HG03139 (cell line): ENCODE data around the gene CHMP1B.
"Not testable (repeated sequence)": the region's sequence is repeated elsewhere in the genome, so short reads cannot be mapped to it uniquely, and the experiment has no call there.

Experiments
- ATAC-seq: cut with Tn5 transposase; IDR thresholded peaks from one replicate; pipeline ENCODE4 v1.9.1; 2021; ENCODE audit not compliant: unreplicated experiment

Gene CHMP1B

DNA sequence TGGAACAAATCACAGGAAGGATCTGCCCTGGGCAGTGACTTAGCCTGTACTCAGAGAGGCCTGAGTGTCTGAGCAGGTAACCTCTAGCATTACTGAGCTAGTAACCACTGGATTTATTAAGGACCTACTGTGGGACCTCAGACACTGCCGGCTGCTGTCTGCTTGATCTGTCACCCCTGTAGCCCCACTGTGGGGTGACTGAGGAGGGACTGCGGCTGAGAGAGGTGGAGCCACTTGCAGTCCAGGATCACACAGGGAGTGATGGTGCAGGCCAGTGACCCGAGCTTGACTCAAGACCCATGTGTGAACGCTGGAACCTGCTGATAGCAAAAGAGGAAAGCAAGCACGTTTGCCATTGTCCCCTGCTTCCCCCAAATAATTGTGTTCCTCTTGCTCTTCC lies 15.6 kb downstream of the CHMP1B start:
- ATAC-seq = no peak

DNA sequence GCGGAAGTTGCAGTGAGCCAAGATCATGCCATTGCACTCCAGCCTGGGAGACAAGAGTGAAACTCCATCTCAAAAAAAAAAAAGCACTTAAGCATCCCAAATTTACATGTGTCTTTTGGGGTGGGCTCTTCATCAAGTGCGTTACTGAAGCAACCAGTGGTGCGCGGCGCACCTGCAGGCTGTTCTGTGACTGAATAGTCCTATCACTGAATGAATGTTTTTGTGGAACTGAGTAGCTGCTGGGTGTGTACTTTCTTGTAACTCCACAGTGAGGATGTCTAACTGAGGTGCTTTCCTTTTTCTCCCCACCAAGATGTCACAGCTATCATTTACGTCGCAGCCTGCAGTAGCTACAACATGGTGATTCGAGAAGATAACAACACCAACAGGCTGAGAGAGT lies 17.0 kb downstream of the CHMP1B start:
- ATAC-seq = no peak

DNA sequence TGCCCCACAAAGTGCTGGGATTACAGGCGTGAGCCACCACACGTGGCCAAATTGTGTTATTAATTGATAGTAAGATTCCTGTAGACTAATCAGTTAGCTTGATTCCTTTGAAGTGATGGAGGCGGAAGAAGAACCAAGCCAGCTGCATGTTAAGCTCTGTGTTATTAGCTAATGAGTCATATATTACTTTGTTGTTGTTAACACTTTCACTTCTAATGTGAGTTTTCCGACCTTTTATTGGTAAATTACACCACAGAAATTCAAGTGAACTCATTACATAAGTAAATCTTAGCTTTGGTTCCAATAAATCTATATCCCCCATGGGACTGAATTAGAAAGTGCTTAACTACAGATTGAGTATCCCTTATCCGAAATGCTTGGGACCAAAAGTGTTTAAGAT lies 20.3 kb downstream of the CHMP1B start:
- no peak for ATAC-seq

DNA sequence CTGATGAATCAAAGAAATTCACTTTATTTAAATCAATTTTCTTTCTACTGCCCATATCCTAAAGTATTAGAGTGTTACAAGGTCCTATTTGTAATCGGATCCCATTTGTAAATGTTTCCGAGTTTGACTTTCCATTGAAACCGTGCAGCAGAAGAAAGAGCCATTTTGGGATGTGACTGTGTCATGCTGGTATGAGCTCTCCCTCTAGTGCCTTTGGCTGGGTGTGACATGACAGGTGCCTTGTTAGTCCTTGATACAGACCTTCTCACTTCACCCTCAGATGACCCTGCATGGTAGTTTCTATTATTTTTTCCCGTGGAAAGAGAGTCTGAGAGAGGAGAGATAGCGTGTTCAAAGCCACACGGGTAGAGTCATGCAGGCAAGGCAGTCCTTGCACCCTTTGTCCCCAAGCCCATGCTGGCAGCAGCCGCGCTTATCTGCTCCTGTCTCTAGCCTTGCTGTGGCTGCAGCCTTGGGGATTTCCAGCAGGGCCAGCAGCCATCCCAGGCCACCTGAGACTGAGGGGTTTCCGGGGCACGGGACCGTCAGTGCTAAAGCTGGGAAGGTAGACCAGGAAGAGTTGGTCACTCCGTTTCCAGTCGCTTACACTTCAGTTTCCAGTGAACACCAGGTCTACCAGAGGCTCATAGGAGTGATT lies 21.4 kb downstream of the CHMP1B start:
- no peak for ATAC-seq

DNA sequence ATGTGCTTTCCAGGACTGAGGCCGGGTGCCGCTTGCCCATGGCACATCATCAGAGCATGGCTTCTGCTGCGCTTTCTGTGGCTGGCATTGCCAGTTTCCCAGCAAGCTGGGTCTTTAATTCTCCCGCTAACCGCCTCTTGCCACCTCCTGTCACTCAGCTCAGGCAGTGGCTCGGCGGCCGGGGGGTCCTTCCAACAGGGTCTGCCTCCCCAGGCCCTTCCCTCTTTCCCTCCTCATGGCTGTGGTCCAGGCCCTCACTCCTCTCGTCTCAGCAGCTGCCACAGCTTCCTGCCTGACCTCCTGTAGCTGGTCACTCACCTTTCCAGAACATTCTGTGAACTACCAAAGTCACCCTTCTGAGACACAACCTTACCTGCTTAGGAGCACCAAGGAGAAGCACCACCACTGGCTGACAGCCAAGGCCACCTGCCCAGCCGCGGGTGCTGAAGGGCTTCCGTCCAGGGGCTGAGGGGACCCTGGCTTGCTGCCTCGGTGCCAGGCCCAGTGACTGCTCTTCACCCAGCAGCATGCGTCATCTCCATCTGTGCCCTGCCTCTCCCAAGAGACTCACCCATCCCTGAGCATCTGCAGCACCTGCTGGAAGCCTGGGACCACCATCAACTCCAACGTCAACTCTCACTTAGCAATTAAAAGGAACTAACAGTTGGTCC lies 22.6 kb downstream of the CHMP1B start:
- no peak for ATAC-seq

DNA sequence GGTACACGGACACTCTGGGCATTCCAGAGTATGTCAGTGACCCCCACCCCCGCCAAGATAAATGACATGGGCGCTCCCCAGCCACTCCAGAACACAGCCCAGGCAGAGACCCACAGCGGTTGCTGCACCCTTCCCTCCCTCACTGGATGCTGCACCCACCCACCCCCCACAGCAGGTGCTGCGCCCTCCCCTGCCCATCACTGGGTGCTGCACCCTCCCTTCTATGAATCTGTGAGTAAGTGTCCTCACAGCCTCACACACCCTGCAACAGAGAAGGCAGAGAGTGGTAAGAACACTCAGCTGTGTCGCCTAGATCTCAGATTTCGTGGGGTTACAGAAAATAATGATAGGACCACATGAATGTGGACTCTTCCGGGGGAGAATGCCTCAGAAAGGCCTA lies 23.5 kb downstream of the CHMP1B start:
- no peak for ATAC-seq

DNA sequence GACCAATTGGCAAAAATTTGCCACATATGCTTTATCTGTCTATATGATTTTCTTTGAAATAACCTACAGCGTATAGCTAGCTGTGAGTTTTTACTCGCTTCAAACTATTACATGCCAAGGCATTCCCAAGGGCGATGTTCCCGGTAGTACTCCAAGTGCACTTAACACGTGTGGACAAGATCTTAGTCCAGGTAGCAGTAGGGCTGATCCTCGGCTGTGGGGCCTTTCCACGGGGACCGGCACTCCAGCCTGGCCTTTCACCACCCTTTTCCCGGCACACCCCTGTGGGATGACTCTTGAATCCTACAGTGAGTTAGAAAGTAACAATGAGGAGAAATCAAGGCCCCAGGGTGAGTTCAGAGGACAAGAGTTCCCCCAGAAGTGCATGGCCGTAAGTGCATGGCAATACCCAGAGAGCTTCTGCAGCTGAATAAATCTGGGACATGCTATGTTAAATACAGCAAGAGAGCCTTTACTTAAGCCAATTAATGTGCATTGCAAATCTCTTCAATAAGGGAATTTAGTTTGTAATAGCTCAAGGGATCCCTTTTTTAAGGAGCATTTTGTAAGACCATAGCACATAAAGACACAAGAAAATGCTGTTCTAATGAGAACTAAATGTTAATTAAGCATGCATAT lies 26.4 kb downstream of the CHMP1B start:
- no peak for ATAC-seq

DNA sequence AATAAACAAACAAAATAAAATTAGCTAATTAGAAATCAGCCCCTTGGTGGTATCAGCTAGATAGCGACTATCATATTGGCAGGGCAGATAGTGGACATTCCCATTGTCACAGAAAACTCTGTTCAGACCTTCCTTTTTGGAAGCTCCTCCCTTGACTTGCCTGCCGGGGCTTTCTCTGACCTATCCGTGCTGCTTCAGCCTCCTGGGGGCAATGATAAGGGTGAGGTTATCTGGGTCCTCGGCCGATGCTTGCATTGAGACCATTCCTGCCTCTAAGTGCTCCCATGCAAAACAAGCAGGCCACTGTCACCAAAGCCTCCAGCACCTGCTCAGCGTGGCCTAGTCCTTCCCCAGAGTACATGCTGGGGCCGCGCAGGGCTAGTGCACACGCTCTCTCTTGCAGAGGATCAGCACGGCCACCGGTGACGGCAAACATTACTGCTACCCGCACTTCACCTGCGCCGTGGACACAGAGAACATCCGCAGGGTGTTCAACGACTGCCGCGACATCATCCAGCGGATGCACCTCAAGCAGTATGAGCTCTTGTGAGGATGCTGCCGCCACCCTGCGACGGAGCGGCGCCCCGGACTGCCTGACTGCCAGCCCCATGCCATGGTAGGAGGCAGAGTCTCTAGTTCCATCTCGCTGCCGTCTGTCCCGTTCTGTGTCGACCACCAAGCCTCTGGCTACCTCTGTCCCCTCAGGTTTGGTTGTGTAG lies 29.5 kb downstream of the CHMP1B start:
- no peak for ATAC-seq

DNA sequence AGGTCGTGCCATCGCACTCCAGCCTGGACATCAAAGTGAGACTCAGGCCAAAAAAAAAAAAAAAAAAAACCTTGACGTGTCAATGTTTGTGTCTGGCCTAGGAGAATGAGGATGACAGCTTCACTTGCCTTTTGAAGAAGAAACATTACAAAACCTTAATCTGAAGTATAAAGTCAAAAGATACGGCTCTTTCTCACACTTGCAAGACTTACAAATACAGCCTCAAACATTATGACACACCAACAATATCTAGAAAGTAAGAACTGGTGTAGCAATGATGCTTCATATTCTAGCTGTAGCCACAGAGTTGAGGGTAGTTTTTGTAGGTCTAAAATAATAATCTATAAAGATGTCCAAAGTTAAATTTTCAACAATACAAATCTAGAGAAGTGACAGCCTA lies 31.4 kb downstream of the CHMP1B start:
- ATAC-seq = no peak

DNA sequence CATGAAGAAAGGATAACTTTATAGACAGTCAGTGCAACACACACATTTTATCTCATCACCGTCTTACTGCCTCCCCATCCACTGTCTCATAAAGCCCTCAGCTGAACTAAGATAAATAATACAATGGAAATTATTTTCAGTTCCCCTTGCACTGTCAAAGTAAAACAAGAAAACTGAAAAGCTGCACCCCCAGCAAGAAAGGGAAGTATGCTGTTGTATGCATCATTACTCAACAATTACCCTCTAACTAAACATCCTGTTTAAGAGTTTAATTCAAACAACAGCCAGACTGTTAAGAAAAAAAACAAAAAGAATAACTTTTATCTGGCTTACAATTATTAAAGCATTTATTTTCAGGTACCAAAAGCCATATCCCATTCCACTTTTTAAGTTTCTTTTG lies 31.9 kb downstream of the CHMP1B start:
- ATAC-seq = peak; percentile 64

DNA sequence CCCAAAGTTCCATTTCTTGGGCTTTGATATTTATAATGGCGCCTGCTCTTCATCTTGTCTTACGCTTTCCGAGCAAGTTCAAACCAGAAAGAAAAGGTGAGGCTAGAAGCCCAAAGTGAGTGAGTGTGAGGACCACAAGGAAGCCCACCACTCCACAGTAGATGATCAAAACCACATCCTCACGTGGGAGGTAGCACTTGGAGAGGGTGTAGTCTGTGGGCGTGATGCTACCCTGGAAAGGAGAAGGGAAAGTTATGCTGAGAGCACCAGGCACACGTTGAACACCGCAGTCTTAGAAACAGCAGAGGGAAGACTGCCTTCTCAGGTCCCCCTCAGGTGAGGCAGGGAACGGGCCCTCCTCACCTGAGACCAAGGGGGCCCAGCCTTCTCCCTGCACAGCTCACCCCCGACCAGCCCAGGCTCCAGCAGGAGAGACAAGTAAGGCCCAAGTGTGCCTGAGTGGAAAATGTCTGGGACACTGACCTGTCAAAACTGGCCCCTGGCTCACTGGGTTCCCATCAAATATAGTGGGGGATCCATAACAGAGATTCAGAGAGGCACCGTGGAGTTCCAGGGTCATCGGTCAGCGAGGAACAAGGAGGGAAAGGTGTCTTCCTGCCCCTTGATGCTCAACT lies 33.3 kb downstream of the CHMP1B start:
- no peak for ATAC-seq

DNA sequence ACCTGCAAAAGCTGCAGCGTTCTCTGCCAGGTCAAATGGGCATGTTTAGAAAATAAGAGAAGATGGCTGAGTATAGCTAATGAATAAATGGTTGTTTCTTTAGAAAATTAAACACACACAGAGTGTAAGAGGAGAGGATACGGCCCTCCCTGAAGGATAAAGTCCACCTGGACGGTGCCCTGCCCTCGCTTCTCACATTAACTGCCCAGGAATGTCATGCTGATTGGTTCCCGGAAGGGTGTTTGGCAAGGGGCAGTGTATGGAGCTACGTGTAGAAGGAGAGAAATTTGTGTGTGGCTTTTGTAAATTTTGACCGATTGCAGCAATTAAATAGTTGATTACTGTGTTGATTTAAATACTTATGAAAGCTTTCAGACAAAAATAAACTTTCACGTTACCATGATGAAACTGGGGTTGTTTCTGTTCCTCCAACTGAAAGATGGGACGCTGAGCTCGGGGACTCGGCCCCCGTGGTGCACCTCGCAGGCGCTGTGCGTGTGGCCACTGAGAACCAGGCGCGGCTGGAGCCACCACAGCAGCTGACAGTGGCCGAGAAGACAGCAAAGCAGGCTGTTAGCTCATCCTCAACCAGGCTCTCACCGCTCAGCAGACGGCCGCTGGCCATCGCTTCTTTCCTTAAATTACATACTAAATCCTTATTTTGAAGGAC lies 34.2 kb downstream of the CHMP1B start:
- ATAC-seq = no peak

DNA sequence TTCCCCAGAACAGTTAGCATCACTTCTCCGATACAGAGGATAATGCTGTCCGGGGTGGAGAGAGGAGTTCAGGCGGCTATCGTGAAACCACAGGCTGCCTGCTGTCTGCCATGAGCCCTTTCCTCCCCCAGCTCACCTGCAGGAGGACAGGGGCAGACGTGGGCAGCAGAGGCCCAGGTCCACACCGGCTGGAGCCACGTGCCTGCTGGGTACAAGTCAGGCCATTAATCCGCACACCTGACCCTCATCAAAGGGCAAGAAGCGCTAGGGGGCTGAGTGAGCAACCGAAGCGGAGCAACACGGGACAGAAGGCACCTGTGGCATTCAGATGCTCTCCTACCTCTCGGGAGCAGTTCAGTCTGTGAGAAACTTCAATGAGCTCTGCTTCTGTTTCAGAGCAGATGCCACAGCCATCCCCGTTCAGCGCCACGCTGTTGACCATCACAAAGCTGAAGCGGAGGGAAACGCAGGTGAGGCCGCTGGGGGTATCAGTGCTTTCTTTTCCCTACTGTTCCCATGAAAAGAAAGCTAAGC lies 35.4 kb downstream of the CHMP1B start:
- ATAC-seq = no peak

DNA sequence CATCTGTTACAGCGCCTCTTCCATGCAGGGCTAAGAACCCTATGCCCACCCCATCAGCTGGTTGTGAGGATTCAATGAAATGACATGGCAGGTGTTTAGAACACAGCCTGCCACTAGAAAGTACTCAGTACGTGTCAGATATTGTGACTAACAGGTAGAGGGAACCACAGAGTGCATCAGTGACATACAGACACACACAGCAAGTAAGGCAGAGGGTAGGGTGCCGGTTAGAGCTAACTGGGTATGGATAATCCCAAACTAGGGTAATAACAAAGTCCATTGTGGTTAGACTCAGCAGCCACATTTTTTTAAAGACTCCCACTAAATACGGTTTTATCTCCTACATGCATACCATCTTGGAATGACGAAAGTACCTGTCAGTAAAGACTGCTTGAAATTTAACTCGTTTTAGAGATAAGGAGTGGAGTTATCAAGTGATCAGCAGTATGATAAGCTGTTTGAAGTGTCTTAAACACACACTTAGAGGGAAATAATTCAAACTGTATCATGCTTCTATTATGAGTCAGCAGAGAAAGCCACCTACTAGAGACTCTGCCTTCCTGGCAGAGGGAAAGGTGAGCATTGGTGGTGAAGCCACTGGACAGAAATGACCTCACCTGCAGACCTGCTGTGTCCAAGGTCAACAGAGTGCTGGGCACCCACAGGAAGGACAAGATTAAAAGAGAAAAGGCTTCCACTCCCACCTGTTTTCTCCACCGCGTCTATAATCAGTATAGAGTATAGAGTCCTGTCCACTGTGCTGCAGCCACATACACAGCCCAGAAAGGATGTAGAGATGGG lies 36.3 kb downstream of the CHMP1B start:
- ATAC-seq = no peak

DNA sequence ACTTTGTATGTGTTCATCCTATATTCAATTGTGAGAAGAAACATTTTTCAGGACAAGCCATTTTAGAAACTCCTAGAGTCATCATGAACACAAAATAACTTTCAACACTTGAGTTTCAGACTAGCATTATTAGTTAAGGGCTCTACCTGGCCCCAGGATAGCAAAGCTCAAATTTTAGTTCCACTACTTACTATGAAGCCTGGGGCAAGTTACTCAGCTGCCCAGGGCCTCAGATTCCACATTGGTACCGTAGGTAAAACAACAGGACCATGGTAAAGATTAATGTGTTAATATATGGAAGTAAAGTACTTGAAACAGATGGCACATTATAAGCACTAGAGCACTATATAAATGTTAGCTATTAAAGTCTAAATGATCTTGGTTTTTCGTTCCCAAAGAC lies 37.5 kb downstream of the CHMP1B start:
- no peak for ATAC-seq

DNA sequence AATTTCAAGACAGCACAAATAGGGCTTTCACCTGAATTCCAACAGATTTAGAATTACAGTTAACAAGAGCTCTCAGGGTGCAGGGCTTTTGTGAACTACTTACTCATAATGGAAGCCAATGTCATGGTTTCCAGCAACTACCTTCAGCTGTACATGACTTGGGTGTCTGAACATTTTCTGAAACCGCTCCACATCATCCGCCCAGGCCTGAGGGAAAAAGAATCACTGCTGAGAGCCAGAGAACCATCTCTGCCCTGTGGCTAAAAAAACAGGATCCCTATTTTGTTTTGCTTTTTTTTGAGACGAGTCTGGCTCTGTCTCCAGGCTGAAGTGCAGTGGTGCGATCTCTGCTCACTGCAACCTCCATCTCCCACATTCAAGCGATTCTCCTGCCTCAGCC lies 38.1 kb downstream of the CHMP1B start:
- ATAC-seq = no peak

DNA sequence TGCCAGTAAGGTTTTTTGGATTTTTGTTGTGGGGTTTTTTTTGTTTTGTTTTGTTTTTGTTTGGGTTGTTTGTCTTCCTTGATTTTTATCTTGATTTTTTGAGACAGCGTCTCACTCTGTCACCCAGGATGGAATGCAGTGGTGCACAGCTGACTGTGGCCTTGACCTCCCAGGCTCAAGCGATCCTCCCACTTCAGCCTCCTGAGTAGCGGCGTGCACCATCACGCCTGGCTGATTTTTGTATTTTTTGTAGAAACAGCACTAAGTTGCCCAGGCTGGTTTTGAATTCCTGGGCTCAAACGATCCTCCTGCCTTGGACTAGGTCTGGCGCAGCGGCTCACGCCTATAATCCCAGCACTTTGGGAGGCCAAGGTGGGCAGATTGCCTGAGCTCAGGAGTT lies 40.5 kb downstream of the CHMP1B start:
- no peak for ATAC-seq

DNA sequence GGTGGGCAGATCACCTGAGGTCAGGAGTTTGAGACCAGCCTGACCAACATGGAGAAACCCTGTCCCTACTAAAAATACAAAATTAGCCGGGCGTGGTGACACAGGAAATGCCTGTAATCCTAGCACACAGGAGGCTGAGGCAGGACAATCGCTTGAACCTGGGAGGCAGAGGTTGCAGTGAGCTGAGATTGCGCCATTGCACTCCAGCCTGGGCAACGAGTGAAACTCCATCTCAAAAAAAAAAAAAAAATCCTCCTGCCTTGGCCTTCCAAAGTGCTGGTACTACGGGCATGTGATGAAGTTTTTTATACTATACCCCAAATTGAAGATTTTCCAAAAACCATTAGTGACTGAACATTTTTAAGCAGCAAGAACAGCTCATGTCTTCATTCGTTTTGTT lies 41.2 kb downstream of the CHMP1B start:
- ATAC-seq = not testable (repeated sequence)

DNA sequence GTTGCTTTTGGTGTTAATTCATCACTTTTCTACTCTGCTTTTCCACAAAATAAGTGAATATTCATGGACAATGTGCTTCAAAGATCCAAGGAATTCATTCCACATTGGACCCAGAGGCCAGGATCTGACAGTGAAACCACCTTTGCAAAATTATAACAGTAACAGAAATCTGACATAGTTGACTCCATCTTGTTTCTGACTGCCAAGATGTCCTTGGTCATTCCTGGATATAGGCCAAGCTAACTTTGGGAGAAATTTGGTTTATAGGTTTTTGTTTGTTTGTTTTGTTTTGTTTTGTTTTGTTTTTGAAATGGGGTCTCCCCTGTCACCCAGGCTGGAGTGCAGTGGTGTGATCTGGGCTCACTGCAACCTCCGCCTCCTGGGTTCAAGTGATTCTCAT lies 46.6 kb downstream of the CHMP1B start:
- ATAC-seq = no peak

DNA sequence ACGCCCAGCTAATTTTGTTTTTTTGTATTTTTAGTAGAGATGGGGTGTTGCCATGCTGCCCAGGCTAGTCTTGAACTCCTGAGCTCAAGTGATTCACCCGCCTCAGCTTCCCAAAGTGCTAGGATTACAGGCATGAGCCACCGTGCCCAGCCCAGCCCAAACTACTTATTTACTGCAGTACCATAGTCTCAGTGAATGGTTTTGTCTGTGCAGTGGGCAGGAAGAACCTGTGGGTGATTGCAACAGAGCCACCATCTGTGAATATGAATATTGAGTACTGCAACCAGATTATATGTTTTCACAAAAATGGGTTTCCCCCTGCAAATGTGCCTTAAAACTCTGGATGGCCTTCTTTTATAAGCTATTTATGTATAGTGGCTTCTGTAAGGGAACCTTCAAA lies 47.9 kb downstream of the CHMP1B start:
- no peak for ATAC-seq
